HCT116 (cell line): ENCODE data around the gene NEK11. TPM values are rescaled to one million over a fixed set of nuclear protein-coding genes. Genes with fewer than 3 reads are reported as not detected.

ENCODE experiments used
- ATAC-seq: fragments of 200-7000 bp; cut with Tn5 transposase; 2 replicates; pipeline ENCODE4 v1.9.1; 2020; ENCODE audit warnings: mild to moderate bottlenecking, moderate library complexity
- BruUV-seq: library from RNA; stranded (reverse); fragments of 400-500 nt; replicated peaks from 2 replicates; lab custom pipeline; 2021; lab: Mats Ljungman, UMichigan
- CTCF ChIA-PET: fragments of 300-600 bp; sonication (Branson Sonifier 250); formaldehyde crosslinking; loops from one replicate; lab custom pipeline; 2021; ENCODE audit warnings: antibody characterized with exemption; lab: Charles Lee
- POLR2A ChIA-PET: fragments of 300-600, 350-600 bp; sonication (Branson Sonifier 250); formaldehyde crosslinking; loops from one replicate; lab custom pipeline; 2021; ENCODE audit warnings: antibody characterized with exemption; lab: Charles Lee
- RAD21 ChIA-PET, 2 experiments: fragments of 300-600 bp; sonication (Branson Sonifier 250); formaldehyde crosslinking; loops; one replicate each; lab custom pipeline; 2023; ENCODE audit warnings: low total read pairs in 2 of 2; ENCODE audit not compliant: uncharacterized antibody in 2 of 2, unreplicated experiment in 2 of 2, low non-redundant PET in 1 of 2; lab: Charles Lee
- DNase-seq: peaks from one replicate; pipeline ENCODE4 v3.0.0-alpha.2; 2010; ENCODE audit warnings: low read depth, low spot score
- H2AFZ ChIP-seq: fragments of 200-600 bp; shearing (Covaris generic), sonication (generic); 2 replicates; pipeline ENCODE4 v1.6.1; 2017; ENCODE audit warnings: low read depth, mixed run types, mixed read lengths, antibody characterized with exemption, low read length; ENCODE audit not compliant: poor library complexity, severe bottlenecking
- H3K27ac ChIP-seq: 2 replicates; pipeline ENCODE4 v1.5.1; 2012; ENCODE audit warnings: low read depth, low read length
- H3K27me3 ChIP-seq: fragments of 200-600 bp; sonication (generic); 2 replicates; pipeline ENCODE4 v1.6.1; 2016; ENCODE audit warnings: mixed run types, low read length, mixed read lengths; ENCODE audit not compliant: insufficient read depth
- H3K36me3 ChIP-seq, 2 experiments: fragments of 200-500 bp in 1 of 2; fragments of 200-600 bp in 1 of 2; sonication (Bioruptor generic) in 1 of 2; sonication (generic) in 1 of 2; 2 replicates each; pipeline versions ENCODE4 v1.5.1 to v1.6.1; 2014 to 2016; ENCODE audit warnings: low read length in 2 of 2, inconsistent platforms in 1 of 2, mixed read lengths in 1 of 2, mixed run types in 1 of 2; ENCODE audit not compliant: insufficient read depth in 2 of 2, control insufficient read depth in 1 of 2
- H3K4me1 ChIP-seq, 2 experiments: fragments of 200-600 bp in 1 of 2; sonication (generic) in 1 of 2; 2 replicates each; pipeline versions ENCODE4 v1.5.1 to v1.6.1; 2012 to 2017; ENCODE audit warnings: low read length in 2 of 2, inconsistent platforms in 1 of 2, mild to moderate bottlenecking in 1 of 2, mixed read lengths in 1 of 2, mixed run types in 1 of 2, moderate library complexity in 1 of 2; ENCODE audit not compliant: insufficient read depth in 2 of 2, control insufficient read depth in 1 of 2
- H3K4me2 ChIP-seq: fragments of 200-600 bp; sonication (generic); 2 replicates; pipeline ENCODE4 v1.6.1; 2017; ENCODE audit warnings: mixed run types, low read length, mixed read lengths
- H3K4me3 ChIP-seq, 2 experiments: fragments of 200-600 bp in 1 of 2; sonication (generic) in 1 of 2; replicated peaks in 1 of 2; 2 replicates each; pipeline ENCODE4 v1.5.1; 2011 to 2016; ENCODE audit warnings: low read length in 2 of 2, control low read depth in 1 of 2, low read depth in 1 of 2, mild to moderate bottlenecking in 1 of 2, mixed read lengths in 1 of 2, mixed run types in 1 of 2
- H3K79me2 ChIP-seq: fragments of 200-600 bp; sonication (generic); 2 replicates; pipeline ENCODE4 v1.6.1; 2017; ENCODE audit warnings: mild to moderate bottlenecking, mixed run types, low read length, moderate library complexity, mixed read lengths; ENCODE audit not compliant: insufficient read depth
- H3K9ac ChIP-seq: fragments of 200-600 bp; sonication (generic); 2 replicates; pipeline ENCODE4 v1.6.1; 2016; ENCODE audit warnings: low read length, mixed read lengths
- H3K9me2 ChIP-seq: fragments of 200-600 bp; sonication (generic), shearing (Covaris generic); 2 replicates; pipeline ENCODE4 v1.6.1; 2017; ENCODE audit warnings: mixed run types, mild to moderate bottlenecking, moderate library complexity; ENCODE audit not compliant: insufficient read depth
- H3K9me3 ChIP-seq, 2 experiments: fragments of 200-500 bp in 1 of 2; fragments of 200-600 bp in 1 of 2; sonication (Bioruptor generic) in 1 of 2; sonication (generic) in 1 of 2; 2 replicates each; pipeline ENCODE4 v1.6.1; 2014 to 2017; ENCODE audit warnings: low read length in 2 of 2, mixed read lengths in 2 of 2, inconsistent platforms in 1 of 2, low read depth in 1 of 2, mild to moderate bottlenecking in 1 of 2, mixed run types in 1 of 2, moderate library complexity in 1 of 2; ENCODE audit not compliant: control insufficient read depth in 1 of 2, insufficient read depth in 1 of 2
- H4K20me1 ChIP-seq: fragments of 200-600 bp; sonication (generic), shearing (Covaris generic); 2 replicates; pipeline ENCODE4 v1.6.1; 2017; ENCODE audit warnings: mixed run types, mild to moderate bottlenecking, moderate library complexity; ENCODE audit not compliant: insufficient read depth
- CEBPB ChIP-seq: IDR thresholded peaks from 2 replicates; pipeline ENCODE4 v1.6.1; 2012; ENCODE audit warnings: low read depth
- EGR1 ChIP-seq: IDR thresholded peaks from 2 replicates; pipeline ENCODE4 v1.6.1; 2012; ENCODE audit warnings: low read depth
- ELF1 ChIP-seq: IDR thresholded peaks from 2 replicates; pipeline ENCODE4 v1.6.1; 2012; ENCODE audit warnings: low read depth, borderline replicate concordance
- EZH2 ChIP-seq: fragments of 200-600 bp; sonication (generic); IDR thresholded peaks from 2 replicates; pipeline ENCODE4 v1.6.1; 2017; ENCODE audit warnings: antibody characterized with exemption, mixed run types
- POLR2A ChIP-seq: IDR thresholded peaks from 2 replicates; pipeline ENCODE4 v1.7.0; 2011; ENCODE audit warnings: borderline replicate concordance; ENCODE audit not compliant: insufficient read depth, insufficient read length; ENCODE audit errors: extremely low read depth
- SIN3A ChIP-seq: IDR thresholded peaks from 2 replicates; pipeline ENCODE4 v1.6.1; 2012; ENCODE audit warnings: low read depth
- YY1 ChIP-seq: IDR thresholded peaks from 2 replicates; pipeline ENCODE4 v1.6.1; 2011; ENCODE audit warnings: low read length, low read depth, moderate library complexity, mild to moderate bottlenecking; ENCODE audit not compliant: insufficient replicate concordance; ENCODE audit errors: extremely low read depth
- ZNF274 ChIP-seq: fragments of 200-500 bp; sonication (Bioruptor generic); IDR thresholded peaks from 2 replicates; pipeline ENCODE4 v1.6.1; 2014; ENCODE audit warnings: mild to moderate bottlenecking, low read depth, low read length, inconsistent platforms
- intact Hi-C: fragments of 100-400 bp; cut with micrococcal nuclease; formaldehyde crosslinking; loops from 2 replicates; pipeline ENCODE4 v1.10.0; 2022
- total RNA-seq: library from RNA; stranded (reverse); gene quantifications from one replicate; pipeline ENCODE4 v1.2.1, GENCODE V29; 2021; ENCODE audit not compliant: unreplicated experiment
- TF ChIP-seq, protein P1 (sequence below): IDR thresholded peaks from 2 replicates; pipeline ENCODE4 v1.6.1; 2012; ENCODE audit warnings: low read depth

Gene NEK11
- total RNA-seq, 1 experiment from 2014 or later = 3.1 TPM

GRCh38 chr3:131162516-131162915, 135.8 kb downstream of the NEK11 start:
- H3K9me2 ChIP-seq = no peaks in the 10 kb centered on the region
- no peak overlapping the region for H3K4me2 ChIP-seq
- ATAC-seq (no peak), DNase-seq (no peak)
- no peak overlapping the region for H2AFZ ChIP-seq
- H3K27me3 ChIP-seq = no peaks in the 10 kb centered on the region
- H3K27ac ChIP-seq = no peak overlapping the region
- H4K20me1 ChIP-seq = no peaks in the 10 kb centered on the region
- H3K9me3 ChIP-seq = no peaks in the 10 kb centered on the region
- ChIA-PET RAD21 (no interaction called here), CTCF (no interaction called here), POLR2A (no interaction called here)
- BruUV-seq = no TSS peak
- no peaks in the 10 kb centered on the region for H3K36me3 ChIP-seq
- intact Hi-C loops = no loop called here
- H3K79me2 ChIP-seq = no peaks in the 10 kb centered on the region
- H3K9ac ChIP-seq = no peak overlapping the region
- no peaks in the 10 kb centered on the region for H3K4me1 ChIP-seq
- TF ChIP-seq ZNF274 = no peak
- TF ChIP-seq EZH2 = no peak
- TF ChIP-seq, protein P1, sequence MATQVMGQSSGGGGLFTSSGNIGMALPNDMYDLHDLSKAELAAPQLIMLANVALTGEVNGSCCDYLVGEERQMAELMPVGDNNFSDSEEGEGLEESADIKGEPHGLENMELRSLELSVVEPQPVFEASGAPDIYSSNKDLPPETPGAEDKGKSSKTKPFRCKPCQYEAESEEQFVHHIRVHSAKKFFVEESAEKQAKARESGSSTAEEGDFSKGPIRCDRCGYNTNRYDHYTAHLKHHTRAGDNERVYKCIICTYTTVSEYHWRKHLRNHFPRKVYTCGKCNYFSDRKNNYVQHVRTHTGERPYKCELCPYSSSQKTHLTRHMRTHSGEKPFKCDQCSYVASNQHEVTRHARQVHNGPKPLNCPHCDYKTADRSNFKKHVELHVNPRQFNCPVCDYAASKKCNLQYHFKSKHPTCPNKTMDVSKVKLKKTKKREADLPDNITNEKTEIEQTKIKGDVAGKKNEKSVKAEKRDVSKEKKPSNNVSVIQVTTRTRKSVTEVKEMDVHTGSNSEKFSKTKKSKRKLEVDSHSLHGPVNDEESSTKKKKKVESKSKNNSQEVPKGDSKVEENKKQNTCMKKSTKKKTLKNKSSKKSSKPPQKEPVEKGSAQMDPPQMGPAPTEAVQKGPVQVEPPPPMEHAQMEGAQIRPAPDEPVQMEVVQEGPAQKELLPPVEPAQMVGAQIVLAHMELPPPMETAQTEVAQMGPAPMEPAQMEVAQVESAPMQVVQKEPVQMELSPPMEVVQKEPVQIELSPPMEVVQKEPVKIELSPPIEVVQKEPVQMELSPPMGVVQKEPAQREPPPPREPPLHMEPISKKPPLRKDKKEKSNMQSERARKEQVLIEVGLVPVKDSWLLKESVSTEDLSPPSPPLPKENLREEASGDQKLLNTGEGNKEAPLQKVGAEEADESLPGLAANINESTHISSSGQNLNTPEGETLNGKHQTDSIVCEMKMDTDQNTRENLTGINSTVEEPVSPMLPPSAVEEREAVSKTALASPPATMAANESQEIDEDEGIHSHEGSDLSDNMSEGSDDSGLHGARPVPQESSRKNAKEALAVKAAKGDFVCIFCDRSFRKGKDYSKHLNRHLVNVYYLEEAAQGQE = no peak
- no peak for TF ChIP-seq POLR2A
- TF ChIP-seq ELF1 = no peak
- TF ChIP-seq SIN3A = no peak
- no peak for TF ChIP-seq CEBPB
- no peak for TF ChIP-seq YY1
- no peak for TF ChIP-seq EGR1
- TF ChIP-seq, all 23 proteins: peak for 0
- H3K4me3 ChIP-seq = no peak overlapping the region
